SK-N-SH treated with all-trans-retinoic acid at 6 μM for 48 hours (cell line): ENCODE results near the gene RBM24.
A peak's percentile ranks its signal among the peaks of the same experiment; 100 is the strongest.

Source experiments
- ATAC-seq: fragments of 200-7000 bp; cut with Tn5 transposase; 3 replicates; pipeline ENCODE4 v1.9.1; 2020; ENCODE audit warnings: mild to moderate bottlenecking, moderate library complexity
- ARNTL ChIP-seq: fragments of 450-650 bp; formaldehyde crosslinking; IDR thresholded peaks from 2 replicates; pipeline ENCODE4 v1.5.0; 2020; ENCODE audit warnings: low read depth, mild to moderate bottlenecking, moderate library complexity, borderline replicate concordance
- BACH2 ChIP-seq: fragments of 250-450 bp; sonication (Bioruptor Pico); IDR thresholded peaks from 2 replicates; pipeline ENCODE4 v1.9.0; 2021; ENCODE audit warnings: mild to moderate bottlenecking, borderline replicate concordance
- CSDC2 ChIP-seq: fragments of 250-450 bp; sonication (Bioruptor Pico); IDR thresholded peaks from 2 replicates; pipeline ENCODE4 v1.5.0; 2020; ENCODE audit warnings: mild to moderate bottlenecking, moderate library complexity
- ESRRG ChIP-seq: fragments of 250-450 bp; sonication (Bioruptor Pico); IDR thresholded peaks from 2 replicates; pipeline ENCODE4 v1.6.1; 2021; ENCODE audit warnings: mild to moderate bottlenecking
- ISL1 ChIP-seq: fragments of 250-450 bp; sonication (Bioruptor Pico); IDR thresholded peaks from 2 replicates; pipeline ENCODE4 v2.1.2; 2022; ENCODE audit warnings: mild to moderate bottlenecking, moderate library complexity
- OSR1 ChIP-seq: fragments of 250-450 bp; sonication (Bioruptor Pico); IDR thresholded peaks from 2 replicates; pipeline ENCODE4 v1.8.0; 2022; ENCODE audit warnings: moderate library complexity, mild to moderate bottlenecking, inconsistent platforms
- PPARA ChIP-seq: fragments of 250-450 bp; sonication (Bioruptor Pico); IDR thresholded peaks from 2 replicates; pipeline ENCODE4 v1.5.0; 2020; ENCODE audit warnings: mild to moderate bottlenecking, borderline replicate concordance
- RARB ChIP-seq: fragments of 250-450 bp; sonication (Bioruptor Pico); IDR thresholded peaks from 2 replicates; pipeline ENCODE4 v1.8.0; 2021; ENCODE audit warnings: mild to moderate bottlenecking, moderate library complexity
- SNAI2 ChIP-seq: fragments of 250-450 bp; sonication (Bioruptor Pico); IDR thresholded peaks from 2 replicates; pipeline ENCODE4 v1.5.0; 2020; ENCODE audit warnings: mild to moderate bottlenecking, moderate library complexity
- TCF4 ChIP-seq: fragments of 250-450 bp; sonication (Bioruptor Pico); IDR thresholded peaks from 2 replicates; pipeline ENCODE4 v1.8.0; 2021; ENCODE audit warnings: mild to moderate bottlenecking, moderate library complexity, borderline replicate concordance
- ZFP3 ChIP-seq: fragments of 250-450 bp; sonication (Bioruptor Pico); IDR thresholded peaks from 2 replicates; pipeline ENCODE4 v1.5.0; 2020; ENCODE audit warnings: mild to moderate bottlenecking, moderate library complexity
- ZNF70 ChIP-seq: fragments of 450-650 bp; formaldehyde crosslinking; IDR thresholded peaks from 2 replicates; pipeline ENCODE4 v1.5.0; 2020; ENCODE audit warnings: mild to moderate bottlenecking, moderate library complexity
- TF ChIP-seq, protein P1 (sequence below): fragments of 250-450 bp; sonication (Bioruptor Pico); IDR thresholded peaks from 2 replicates; pipeline ENCODE4 v1.5.1; 2020; ENCODE audit warnings: low read depth, mild to moderate bottlenecking, moderate library complexity
- TF ChIP-seq, protein P2 (sequence below): fragments of 250-450 bp; sonication (Bioruptor Pico); IDR thresholded peaks from 2 replicates; pipeline ENCODE4 v1.8.0; 2021; ENCODE audit warnings: low read depth, mild to moderate bottlenecking, moderate library complexity, borderline replicate concordance
- TF ChIP-seq, protein P3 (sequence below): fragments of 250-450 bp; sonication (Bioruptor Pico); IDR thresholded peaks from 2 replicates; pipeline ENCODE4 v1.8.0; 2020; ENCODE audit warnings: mild to moderate bottlenecking, moderate library complexity, borderline replicate concordance
- TF ChIP-seq, protein P4 (sequence below): fragments of 250-450 bp; sonication (Bioruptor Pico); IDR thresholded peaks from 2 replicates; pipeline ENCODE4 v1.5.0; 2020; ENCODE audit warnings: mild to moderate bottlenecking, moderate library complexity

The RBM24 gene

DNA sequence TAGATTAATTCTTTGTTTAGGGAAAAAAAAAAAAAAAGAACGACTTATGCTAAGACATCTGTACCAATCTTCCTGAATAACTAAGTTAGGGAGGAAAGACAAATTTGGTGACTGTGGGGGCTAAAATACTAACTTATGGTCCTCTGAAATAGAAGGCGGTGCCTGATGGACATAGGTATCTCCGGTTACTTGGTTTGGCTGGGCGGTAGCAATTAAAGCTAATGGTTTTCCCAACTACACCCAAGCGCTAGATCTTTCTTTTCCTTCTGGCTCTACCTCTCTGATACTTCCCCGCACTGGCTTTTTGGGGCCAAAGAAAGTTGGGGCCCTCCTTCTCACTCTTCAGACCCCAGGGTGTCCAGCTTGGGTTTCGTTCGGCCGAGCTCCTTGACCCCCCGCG lies 1.0 kb upstream of the RBM24 start:
- no peak for ATAC-seq
- TF ChIP-seq BACH2 (CRISPR knock-in tag): no peak
- no peak for TF ChIP-seq OSR1 (CRISPR knock-in tag)
- TF ChIP-seq, protein P1, sequence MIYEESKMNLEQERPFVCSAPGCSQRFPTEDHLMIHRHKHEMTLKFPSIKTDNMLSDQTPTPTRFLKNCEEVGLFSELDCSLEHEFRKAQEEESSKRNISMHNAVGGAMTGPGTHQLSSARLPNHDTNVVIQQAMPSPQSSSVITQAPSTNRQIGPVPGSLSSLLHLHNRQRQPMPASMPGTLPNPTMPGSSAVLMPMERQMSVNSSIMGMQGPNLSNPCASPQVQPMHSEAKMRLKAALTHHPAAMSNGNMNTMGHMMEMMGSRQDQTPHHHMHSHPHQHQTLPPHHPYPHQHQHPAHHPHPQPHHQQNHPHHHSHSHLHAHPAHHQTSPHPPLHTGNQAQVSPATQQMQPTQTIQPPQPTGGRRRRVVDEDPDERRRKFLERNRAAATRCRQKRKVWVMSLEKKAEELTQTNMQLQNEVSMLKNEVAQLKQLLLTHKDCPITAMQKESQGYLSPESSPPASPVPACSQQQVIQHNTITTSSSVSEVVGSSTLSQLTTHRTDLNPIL (CRISPR knock-in tag): no peak
- TF ChIP-seq, protein P2, sequence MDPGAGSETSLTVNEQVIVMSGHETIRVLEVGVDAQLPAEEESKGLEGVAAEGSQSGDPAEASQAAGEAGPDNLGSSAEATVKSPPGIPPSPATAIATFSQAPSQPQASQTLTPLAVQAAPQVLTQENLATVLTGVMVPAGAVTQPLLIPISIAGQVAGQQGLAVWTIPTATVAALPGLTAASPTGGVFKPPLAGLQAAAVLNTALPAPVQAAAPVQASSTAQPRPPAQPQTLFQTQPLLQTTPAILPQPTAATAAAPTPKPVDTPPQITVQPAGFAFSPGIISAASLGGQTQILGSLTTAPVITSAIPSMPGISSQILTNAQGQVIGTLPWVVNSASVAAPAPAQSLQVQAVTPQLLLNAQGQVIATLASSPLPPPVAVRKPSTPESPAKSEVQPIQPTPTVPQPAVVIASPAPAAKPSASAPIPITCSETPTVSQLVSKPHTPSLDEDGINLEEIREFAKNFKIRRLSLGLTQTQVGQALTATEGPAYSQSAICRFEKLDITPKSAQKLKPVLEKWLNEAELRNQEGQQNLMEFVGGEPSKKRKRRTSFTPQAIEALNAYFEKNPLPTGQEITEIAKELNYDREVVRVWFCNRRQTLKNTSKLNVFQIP (CRISPR knock-in tag): no peak
- no peak for TF ChIP-seq TCF4
- no peak for TF ChIP-seq ZFP3 (CRISPR knock-in tag)
- TF ChIP-seq RARB (CRISPR knock-in tag): no peak
- TF ChIP-seq, protein P3, sequence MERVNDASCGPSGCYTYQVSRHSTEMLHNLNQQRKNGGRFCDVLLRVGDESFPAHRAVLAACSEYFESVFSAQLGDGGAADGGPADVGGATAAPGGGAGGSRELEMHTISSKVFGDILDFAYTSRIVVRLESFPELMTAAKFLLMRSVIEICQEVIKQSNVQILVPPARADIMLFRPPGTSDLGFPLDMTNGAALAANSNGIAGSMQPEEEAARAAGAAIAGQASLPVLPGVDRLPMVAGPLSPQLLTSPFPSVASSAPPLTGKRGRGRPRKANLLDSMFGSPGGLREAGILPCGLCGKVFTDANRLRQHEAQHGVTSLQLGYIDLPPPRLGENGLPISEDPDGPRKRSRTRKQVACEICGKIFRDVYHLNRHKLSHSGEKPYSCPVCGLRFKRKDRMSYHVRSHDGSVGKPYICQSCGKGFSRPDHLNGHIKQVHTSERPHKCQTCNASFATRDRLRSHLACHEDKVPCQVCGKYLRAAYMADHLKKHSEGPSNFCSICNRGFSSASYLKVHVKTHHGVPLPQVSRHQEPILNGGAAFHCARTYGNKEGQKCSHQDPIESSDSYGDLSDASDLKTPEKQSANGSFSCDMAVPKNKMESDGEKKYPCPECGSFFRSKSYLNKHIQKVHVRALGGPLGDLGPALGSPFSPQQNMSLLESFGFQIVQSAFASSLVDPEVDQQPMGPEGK (CRISPR knock-in tag): no peak
- TF ChIP-seq ZNF70 (CRISPR knock-in tag): no peak
- TF ChIP-seq ARNTL (CRISPR knock-in tag): no peak
- TF ChIP-seq SNAI2 (CRISPR knock-in tag): no peak
- TF ChIP-seq, protein P4, sequence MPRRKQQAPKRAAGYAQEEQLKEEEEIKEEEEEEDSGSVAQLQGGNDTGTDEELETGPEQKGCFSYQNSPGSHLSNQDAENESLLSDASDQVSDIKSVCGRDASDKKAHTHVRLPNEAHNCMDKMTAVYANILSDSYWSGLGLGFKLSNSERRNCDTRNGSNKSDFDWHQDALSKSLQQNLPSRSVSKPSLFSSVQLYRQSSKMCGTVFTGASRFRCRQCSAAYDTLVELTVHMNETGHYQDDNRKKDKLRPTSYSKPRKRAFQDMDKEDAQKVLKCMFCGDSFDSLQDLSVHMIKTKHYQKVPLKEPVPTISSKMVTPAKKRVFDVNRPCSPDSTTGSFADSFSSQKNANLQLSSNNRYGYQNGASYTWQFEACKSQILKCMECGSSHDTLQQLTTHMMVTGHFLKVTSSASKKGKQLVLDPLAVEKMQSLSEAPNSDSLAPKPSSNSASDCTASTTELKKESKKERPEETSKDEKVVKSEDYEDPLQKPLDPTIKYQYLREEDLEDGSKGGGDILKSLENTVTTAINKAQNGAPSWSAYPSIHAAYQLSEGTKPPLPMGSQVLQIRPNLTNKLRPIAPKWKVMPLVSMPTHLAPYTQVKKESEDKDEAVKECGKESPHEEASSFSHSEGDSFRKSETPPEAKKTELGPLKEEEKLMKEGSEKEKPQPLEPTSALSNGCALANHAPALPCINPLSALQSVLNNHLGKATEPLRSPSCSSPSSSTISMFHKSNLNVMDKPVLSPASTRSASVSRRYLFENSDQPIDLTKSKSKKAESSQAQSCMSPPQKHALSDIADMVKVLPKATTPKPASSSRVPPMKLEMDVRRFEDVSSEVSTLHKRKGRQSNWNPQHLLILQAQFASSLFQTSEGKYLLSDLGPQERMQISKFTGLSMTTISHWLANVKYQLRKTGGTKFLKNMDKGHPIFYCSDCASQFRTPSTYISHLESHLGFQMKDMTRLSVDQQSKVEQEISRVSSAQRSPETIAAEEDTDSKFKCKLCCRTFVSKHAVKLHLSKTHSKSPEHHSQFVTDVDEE (CRISPR knock-in tag): no peak
- TF ChIP-seq ESRRG (CRISPR knock-in tag): no peak
- no peak for TF ChIP-seq CSDC2 (CRISPR knock-in tag)

DNA sequence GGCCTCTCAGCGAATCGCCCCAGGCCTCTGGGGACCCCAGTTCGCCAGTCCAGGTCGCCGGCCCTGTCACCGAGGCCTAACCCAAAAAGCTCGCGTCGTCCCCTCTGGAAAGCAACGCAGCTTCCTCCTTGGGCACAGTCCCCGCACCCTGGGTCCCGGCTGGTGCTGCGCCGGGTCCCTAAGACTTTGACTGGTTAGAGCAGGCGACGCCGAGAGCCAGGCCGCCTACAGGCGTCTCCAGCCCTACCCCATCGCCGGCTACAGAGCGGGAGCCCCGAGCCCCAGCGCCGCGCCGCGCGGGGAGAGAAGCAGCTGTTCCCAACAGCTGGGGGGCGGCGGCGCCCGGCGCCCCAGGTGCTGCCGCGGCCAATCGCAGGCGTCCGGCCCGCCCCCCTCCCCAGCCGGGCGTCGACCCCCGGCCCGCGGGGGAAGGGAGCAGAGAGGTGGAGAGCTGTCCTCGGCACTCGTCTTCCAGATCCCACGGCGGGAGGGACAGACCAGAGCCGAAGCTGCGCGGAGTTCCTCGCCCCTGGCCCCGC lies 540 bp upstream of the RBM24 start:
- ATAC-seq: peak; percentile 68
- TF ChIP-seq, protein P1 (CRISPR knock-in tag): no peak
- TF ChIP-seq, protein P4 (CRISPR knock-in tag): no peak
- TF ChIP-seq PPARA (CRISPR knock-in tag) (no peak), ISL1 (no peak)
